SIG-M5 treated with dmso at 0.1 percent for 504 hours (cell line): Measurements from ENCODE around the gene ROR1.

Experiments used
- DNase-seq: peaks from one replicate; lab custom pipeline; 2025; ENCODE audit not compliant: unreplicated experiment; lab: John Stamatoyannopoulos, UW

The ROR1 gene

DNA sequence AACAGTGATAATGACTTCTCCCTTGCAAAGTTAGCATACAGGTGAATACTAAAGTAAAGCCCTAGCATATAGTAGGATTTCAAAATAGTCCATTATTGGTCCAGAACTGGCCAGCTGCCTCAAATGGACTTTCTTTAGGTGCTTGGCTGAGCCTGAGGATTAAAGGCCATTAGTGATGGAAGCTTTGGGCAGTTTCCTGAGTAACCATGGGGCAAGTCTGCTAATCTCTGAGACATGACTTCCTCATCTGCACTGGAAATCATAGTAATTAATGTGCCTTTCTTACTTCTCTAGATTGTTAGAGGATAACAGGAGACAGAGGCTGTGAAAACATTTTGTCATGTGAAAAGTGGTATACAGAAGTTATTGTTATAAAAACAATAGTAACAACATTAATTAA is 273.1 kb downstream of the ROR1 start:
- no peak for DNase-seq

DNA sequence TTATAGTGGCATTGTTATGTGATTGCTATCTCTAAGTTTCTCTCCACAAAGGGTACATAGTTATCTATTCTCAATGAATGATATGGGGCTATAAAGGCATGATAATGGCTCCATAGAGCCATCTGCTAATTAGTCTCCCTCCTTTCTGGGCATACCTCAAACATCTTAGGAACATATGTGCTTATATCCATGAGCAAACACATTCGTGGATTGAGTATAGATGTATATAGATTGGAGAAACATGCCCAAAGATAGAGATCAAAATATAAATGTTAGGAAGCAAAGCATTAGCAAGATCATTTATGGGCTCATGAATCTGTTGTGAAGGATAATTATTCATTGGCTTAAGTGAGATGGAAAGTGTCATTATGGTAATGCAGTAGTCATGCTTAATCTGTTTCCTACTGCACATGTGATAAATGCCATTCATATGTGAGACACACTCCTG is 273.8 kb downstream of the ROR1 start:
- DNase-seq = no peak

DNA sequence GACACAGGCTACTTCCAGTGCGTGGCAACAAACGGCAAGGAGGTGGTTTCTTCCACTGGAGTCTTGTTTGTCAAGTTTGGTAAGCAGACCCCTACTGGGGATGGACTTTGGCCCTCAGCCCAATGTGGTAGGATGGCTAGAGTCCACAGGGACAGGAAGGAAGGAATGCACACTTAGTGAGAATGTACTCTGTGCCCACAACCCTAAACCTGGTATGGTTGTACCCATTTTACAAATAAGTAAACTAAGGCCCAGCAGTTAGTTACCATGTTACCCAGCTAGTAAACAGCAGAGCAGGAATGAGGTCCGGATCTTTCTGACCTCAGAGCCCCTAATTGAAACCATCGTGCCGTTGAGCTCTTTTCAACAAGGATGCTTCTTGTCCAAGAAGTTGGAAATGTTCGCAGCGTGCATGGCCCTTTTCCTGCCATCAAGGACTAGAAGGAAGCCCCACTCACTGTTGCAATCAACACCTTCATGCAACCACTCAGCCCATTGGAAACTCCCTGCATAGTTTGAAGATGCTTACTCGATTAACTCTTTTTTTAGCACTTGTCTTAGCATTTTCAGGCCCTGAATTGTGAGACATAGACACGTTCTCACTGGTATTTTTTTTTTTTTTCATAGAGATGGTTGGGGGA is 276.2 kb downstream of the ROR1 start:
- no peak for DNase-seq

DNA sequence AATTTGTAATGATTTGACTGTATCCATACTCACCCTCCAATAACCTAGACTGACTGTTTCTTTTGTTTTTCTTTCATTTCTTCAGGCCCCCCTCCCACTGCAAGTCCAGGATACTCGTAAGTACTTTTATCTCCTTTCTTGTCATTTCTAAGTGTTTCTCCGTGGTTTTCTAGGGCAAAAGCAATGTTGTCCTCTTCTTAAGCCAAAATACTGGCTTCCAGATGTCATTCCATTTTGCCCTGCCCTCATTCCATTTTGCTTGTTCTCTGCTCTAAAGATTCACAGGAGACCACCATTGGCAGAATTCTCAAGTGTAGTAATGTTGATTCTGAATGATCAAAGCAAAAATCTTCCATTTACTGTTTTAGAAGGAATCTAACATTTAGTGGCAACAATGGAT is 276.8 kb downstream of the ROR1 start:
- no peak for DNase-seq

DNA sequence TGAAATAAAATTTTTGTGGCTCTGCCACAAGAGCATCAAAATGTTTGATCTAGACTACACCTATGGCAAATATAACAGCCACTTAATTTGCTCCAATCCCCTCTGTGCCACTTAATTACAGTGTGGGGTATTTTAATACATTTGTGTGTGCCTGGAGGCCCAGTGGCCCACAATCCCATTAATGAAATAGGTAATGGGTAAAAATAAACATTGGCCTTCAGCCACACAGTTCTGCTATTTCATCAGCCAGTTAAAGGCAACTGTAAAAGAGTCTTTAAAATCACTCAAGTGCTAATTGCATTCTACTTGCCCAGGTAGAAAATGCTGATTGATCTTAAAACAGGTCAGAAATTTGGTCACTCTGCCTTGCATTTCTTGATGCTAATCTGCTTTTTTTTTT is 278.0 kb downstream of the ROR1 start:
- DNase-seq = no peak

DNA sequence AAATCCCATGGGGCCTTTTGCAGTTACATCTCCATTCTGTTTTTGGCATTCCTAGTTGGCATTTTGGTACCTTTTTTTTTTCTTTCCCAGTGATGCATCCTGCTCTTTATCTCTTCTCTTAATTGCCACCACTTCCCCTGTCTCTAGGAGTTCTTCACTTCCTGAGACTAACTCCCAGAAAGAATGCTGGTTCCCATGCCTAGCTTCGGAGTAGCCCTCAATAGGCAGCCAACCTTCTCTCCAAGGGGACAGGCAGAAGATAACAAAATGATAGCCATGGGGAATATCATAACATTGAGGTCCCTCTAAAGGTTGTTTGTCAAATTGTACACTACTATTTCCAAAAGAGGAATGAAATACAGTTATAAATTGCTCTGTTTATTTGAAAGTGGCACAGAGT is 279.0 kb downstream of the ROR1 start:
- DNase-seq = no peak

DNA sequence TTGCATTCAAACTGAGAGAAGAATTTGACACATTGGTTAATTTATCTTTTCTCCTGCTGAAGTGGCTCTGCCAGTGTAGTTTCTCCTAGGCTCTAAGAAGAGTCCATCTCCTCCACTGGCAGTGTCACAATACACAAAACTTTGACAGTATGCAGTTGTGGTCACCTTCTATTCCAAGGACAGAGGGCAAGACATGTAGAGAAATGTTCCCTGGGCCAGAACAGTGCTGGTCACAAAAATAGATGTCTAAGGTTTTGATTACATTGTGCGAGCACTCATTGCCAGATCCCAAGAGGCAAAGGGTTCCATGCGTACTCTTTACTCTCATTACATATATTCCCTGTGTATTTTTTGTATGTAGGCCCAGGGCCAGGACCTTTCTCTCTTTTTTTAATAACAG is 281.5 kb downstream of the ROR1 start:
- DNase-seq = no peak

DNA sequence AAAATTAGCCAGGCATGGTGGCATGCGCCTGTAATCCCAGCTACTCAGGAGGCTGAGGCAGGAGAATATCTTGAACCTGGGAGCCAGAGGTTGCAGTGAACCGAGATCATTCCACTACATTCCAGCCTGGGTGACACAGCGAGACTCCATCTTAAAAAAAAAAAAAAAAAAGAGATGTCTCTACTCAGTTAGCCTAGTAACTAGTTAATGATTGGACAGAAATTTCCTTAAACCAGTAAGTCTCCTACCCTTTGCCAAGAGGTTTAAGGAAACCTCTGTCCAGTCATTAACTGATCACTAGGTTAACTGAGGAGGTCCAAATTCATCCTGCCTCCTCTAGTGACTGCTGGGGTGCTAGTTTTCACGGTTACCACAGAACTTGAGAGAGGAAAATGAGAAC is 285.7 kb downstream of the ROR1 start:
- DNase-seq = no peak

DNA sequence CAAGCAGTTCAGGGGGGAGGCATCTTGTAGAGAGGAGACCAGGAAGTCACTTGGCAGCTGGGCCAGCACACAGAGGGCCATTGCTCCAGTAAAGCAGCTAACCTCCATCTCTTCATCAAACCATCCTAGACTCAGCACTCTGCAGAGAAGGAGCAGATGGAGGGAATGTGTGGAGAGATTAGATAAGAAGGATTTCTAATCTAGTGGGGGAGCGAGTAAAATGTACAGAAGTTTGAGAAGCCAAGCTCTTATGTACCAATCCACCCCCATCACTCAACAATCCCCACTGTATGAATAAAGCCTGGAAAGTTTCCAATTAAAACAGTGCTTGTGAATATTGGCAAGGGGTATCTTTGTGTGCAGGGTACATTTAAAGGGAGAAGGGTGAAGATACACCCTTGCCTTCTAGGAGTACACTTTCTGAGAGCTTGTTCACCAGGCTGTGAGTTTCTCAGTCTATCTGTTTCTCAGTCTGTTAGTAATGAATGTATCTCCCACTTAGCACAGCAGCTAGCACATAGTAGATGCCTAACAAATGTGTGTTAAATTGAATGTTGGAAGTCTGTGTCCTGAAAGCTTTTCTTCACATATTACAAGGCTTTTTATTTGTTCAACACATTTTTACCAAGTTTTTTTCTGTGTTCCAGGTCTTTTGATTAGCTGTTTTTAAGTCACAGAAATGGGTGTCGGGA is 286.9 kb downstream of the ROR1 start:
- DNase-seq = no peak

DNA sequence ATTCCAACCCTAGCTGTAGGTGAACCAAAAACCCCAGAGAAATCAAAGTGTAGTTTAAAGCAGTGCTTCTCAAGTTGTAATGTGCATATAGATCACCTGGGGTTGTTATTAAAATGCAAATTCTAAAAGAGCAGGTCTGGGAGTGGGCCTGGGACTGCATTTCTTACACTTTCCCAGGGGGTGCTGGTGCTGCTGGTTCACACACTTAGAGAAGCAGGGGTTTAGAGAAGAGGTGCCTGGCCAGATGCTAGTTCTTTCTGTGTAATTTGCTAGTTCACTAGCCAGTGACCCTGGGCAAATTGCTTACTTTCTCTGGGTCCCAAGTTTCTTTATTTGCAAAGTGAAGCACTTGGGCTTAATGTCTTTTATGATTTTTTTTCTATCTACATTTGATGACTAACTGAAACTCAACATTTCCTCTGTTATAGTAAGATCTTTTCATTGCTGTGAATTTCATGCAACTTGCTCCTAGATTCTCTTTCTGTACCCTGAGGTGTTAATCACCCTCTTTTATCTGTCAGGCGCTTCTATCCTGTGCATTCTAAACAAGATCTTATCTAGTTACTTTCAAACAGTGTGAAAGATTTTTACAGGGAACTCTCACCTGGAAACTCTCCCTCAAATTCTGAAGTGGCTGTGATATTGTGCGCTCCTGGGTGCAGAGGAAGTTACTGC is 287.8 kb downstream of the ROR1 start:
- DNase-seq = no peak

DNA sequence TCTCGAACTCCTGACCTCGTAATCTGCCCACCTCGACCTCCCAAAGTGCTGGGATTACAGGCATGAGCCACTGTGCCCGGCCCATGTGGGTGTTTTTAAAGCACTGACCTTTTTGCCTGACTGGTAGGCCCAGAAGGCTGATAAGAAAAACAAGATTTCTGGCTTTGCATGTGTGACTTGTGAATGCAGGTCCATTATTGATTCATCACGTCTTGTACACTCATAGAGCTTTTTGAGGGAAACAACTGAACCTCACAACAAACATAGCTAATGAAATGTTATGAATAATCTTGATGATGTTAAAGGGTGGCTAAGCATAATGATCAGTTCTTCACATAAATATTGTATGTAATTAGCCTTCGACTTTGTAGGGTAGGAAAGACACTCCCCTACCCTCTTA is 288.7 kb downstream of the ROR1 start:
- DNase-seq = no peak

DNA sequence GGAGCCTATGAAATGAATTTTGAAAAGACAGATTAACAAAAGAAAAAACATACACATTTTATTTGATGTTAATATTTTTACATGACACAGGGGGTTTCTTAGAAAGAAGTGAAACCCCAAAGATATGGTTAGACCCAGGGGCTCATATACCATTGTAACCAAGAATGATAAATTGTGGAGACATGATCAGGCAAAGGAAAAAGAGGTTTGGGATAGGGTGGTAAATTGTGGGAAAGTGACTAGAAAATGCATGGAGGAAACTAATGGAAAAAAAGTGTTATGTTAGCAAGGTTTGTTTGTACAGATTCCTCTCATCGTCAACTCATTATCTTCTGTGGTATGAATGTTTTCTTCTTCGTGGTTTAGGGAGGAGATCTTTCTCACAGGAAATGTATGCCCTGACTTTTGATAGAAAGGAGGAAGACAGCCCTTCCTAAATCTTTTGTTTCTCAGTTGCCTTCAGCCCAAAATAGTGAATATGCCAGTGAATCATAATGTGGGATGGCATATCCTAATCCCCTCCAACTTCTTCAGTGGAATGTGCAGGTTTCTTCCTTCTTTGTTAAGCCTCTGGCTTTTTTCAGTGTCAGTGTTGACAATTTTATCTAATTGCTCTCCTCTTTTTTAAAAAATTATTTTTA is 289.2 kb downstream of the ROR1 start:
- DNase-seq = no peak

DNA sequence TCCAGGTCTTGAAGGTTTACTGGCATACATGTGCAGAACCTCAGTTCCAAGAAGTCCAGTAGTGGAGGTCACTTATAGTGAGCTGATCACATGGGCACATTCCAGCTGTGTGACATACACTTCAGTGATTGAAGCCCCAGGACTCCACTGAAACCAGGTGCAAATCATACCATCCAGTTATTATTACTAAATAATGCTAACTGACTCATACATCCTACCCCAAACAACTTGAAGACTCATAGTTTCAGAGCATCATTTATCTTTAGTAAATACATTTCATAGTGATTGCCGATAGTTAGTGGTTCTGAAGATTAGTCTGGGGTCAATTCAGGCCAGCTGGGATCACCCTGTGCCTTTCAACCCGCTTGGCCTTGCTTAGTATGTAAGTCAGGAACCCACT is 291.8 kb downstream of the ROR1 start:
- no peak for DNase-seq

DNA sequence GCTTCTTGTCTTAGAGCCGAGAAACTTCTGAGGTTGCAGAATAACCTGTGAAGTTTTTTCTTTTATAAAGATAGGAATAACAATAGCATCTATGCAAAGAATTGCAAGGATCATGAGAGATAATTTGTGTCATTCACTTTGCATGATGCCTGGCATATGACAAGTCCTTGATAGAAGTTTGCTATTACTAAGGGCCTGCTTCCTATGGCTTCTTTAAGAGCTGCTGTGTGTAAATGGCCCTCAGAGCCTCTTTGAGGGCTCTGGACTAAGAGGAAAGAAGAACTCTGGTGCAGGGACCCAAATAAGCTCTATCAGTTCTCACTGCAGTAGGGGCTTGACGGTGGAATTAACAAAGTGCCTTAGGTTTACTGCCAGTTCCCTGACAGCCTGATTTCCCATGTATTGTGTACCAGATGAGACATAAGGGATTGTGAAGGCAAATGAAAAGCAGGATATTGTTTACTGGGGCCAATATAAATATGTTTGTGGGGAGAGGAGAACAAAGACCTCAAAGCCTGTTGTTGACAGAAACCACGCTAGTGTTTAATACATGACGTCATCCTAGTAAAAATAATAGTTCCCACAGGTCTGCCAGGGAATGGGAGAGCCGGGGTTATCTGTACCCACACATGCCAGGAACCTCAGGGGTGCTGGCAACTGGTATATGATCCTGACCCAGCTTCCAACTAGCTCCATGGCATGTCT is 298.4 kb downstream of the ROR1 start:
- DNase-seq = no peak

DNA sequence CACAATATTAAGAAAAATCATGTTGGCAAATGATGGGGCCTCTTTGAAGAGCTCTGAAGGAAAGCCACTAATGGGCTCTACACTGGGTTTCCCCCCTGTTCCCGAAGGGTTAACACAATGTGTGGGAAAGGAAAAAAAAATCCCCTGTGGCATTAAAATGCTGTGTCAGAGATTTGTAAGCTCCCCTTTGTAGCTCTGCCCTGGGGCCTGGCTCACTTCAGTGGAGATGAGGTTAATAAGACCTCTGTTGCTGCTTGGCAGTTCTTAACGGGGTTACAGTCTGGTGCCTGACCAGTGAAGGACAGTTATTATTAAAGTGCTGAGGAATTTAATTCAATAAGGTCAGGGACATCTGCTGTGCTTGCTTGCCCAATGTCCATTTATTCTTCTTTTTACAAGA is 299.9 kb downstream of the ROR1 start:
- DNase-seq = no peak

DNA sequence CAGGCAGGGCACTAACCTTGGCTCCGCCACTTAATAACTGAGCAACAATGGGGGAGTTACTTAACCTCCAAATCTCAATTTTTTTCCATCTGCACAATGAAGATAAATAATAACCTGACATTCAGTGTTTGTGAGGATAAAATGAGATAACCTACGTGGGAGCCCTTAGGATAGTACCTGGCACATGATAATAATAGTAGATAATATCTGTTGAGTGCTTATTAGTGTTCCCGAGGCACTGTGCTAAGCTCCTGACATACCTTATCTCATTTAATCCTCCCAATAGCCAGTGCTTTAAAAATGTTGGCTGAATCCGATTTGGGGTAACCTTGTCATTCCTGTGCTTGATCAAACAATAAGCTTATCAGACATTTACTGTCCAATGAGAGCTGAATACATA is 300.9 kb downstream of the ROR1 start:
- no peak for DNase-seq

DNA sequence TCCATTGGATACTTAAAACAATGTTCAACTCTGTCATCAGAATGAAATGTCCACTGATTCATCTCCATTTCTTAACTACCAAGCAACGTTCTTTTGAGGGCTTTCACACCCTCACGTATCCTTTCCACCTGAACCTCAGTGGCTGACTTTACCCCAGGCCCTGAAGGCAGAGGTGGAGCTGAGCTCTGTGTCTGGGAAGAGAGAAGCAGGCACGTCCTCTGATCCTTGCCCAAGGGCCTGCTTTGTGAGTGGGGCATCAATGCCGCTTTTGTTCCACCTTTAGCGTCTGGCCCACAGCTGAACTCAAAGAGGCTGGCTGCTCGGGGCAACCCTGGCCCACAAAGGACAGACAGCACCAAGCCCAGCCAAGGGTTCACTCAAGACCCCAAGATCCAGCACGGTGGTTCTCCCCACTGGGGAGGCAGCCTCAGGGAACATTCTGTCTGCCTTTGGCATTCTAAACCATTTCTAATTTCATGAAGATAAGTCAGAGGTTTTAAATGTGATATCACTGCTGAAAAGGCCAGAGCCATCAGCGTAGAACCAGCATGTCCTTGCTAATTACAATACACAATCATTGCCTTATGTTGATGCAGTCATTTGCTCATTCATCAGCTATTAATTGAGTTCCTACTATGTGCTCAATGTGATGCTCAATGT is 303.6 kb downstream of the ROR1 start:
- no peak for DNase-seq

DNA sequence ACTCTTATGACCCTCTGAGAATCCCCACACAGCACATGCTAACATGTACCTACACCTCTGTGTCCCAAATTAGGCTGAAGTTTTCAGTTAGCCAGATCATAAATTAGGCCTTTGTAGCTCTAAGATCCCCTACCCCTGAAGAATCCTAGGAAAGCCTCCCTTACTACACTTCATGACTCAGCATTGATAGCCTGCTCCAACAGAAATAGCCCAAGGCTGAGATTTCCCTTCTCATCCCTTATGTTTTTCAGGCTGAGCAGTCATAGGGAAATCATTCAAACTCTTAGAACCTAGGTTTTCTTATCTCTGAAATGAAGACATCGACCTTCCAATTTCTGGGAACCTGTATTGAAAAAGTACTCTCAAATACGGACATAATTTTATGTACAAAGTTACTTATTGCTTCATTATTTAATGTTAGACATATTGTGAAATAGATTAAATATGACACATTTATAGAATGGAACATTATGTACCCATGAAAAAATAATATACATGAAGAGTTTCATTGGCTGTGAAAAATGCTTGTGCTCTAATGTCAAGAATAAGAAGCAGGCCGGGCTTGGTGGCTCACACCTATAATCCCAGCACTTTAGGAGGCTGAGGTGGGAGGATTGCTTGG is 307.2 kb downstream of the ROR1 start:
- no peak for DNase-seq

DNA sequence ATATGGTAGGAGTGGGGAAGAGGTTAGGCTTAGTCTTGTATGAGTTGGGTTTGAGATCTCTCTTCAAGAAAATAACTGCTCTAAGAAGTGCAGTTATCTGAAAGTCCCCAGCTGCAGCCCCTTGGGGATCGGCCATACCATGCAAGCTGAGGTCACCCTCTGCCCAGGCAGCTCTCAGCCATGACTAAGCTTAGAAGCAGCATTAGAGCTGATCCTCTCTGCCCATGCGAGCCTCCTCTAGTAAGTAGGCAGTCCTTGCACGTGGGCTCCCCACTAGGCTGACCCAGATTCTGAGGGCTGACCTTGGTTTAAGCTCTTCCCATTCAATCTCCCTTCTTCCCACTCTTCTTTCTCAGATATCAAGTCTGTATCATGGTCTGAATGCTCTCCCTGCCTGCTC is 308.6 kb downstream of the ROR1 start:
- no peak for DNase-seq

DNA sequence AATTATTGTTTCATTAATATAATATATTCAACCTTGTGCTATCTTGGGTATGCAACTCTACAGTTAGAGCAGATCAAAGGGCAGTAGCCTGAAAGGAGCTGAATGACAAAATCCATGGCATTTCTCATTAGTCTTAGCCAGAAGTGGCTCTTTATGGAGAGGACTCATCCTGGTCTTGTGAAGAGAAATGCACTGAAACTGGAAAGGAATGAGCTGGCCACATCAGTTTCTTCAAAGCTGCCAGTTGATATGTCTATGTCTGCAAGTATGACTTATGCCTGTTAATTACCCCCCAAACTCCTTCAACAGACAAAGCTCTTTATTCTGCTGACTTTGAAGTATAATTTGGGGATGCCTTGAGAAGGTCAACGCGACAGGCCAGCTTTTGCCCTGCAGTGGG is 310.6 kb downstream of the ROR1 start:
- DNase-seq = no peak
